NT2/D1 (cell line): ENCODE data around the gene ZFHX3.

ENCODE experiments used
- YY1 ChIP-seq: IDR thresholded peaks from 2 replicates; pipeline ENCODE4 v1.6.1; 2011; ENCODE audit not compliant: insufficient read length, insufficient read depth
- ZNF274 ChIP-seq: IDR thresholded peaks from 2 replicates; pipeline ENCODE4 v1.6.1; 2011; ENCODE audit warnings: mild to moderate bottlenecking, low read depth, low read length

- TF ChIP-seq ZNF274 (no peak), YY1 (no peak)
These were observed 24.0 kb downstream of the ZFHX3 start for GRCh38 chr16:73023752-73024570.
